GM23338 (cell line): ENCODE data around the gene NFKB2. TPM values are rescaled to one million over a fixed set of nuclear protein-coding genes. Genes with fewer than 3 reads are reported as not detected.
A peak's percentile ranks its signal among the peaks of the same experiment; 100 is the strongest.

Experiments
- ATAC-seq: fragments of 200-7000 bp; cut with Tn5 transposase; 3 replicates; pipeline ENCODE4 v1.9.1; 2020
- DNase-seq: peaks from one replicate; pipeline ENCODE4 v3.0.0-alpha.2; 2015; ENCODE audit warnings: low spot score
- H2AFZ ChIP-seq: fragments of 200-600 bp; sonication (generic); 2 replicates; pipeline ENCODE4 v1.8.0; 2016; ENCODE audit warnings: antibody characterized with exemption, mild to moderate bottlenecking, moderate library complexity
- H3F3A ChIP-seq: fragments of 200-600 bp; sonication (generic); replicated peaks from 2 replicates; pipeline ENCODE4 v1.8.0; 2017; ENCODE audit warnings: antibody characterized with exemption, mixed run types, low read depth
- H3K27ac ChIP-seq: fragments of 200-600 bp; sonication (generic); 2 replicates; pipeline ENCODE4 v1.6.1; 2016; ENCODE audit warnings: low read depth
- H3K27me3 ChIP-seq: fragments of 200-600 bp; sonication (generic); 2 replicates; pipeline ENCODE4 v1.8.0; 2016; ENCODE audit warnings: mild to moderate bottlenecking, mixed run types, moderate library complexity; ENCODE audit not compliant: insufficient read depth
- H3K36me3 ChIP-seq: fragments of 200-600 bp; sonication (generic); 2 replicates; pipeline ENCODE4 v1.8.0; 2016; ENCODE audit warnings: mild to moderate bottlenecking; ENCODE audit not compliant: insufficient read depth
- H3K4me1 ChIP-seq: fragments of 200-600 bp; sonication (generic); 2 replicates; pipeline ENCODE4 v1.8.0; 2016; ENCODE audit warnings: mild to moderate bottlenecking, moderate library complexity; ENCODE audit not compliant: insufficient read depth
- H3K4me2 ChIP-seq: fragments of 200-600 bp; sonication (generic); 2 replicates; pipeline ENCODE4 v1.7.1; 2017; ENCODE audit warnings: mixed run types
- H3K4me3 ChIP-seq: fragments of 200-600 bp; sonication (generic); 2 replicates; pipeline ENCODE4 v1.6.1; 2016; ENCODE audit warnings: mixed run types
- H3K79me2 ChIP-seq: fragments of 200-600 bp; sonication (generic); replicated peaks from 2 replicates; pipeline ENCODE4 v1.8.0; 2017; ENCODE audit warnings: mild to moderate bottlenecking; ENCODE audit not compliant: insufficient read depth
- H3K9me2 ChIP-seq: fragments of 200-600 bp; sonication (generic); 2 replicates; pipeline ENCODE4 v1.8.0; 2017; ENCODE audit not compliant: insufficient read depth
- H4K20me1 ChIP-seq: fragments of 200-600 bp; sonication (generic); replicated peaks from 2 replicates; pipeline ENCODE4 v1.8.0; 2017; ENCODE audit warnings: mild to moderate bottlenecking; ENCODE audit not compliant: insufficient read depth
- H3K27ac Mint-ChIP-seq: 2 replicates; pipeline ENCODE4 v1.8.0; 2020; ENCODE audit warnings: inconsistent platforms, mild to moderate bottlenecking, moderate library complexity, mixed read lengths
- H3K27me3 Mint-ChIP-seq: 3 replicates; pipeline ENCODE4 v1.8.0; 2022; ENCODE audit warnings: low read depth, mild to moderate bottlenecking, moderate library complexity, mixed read lengths, inconsistent platforms; ENCODE audit not compliant: insufficient read depth, poor library complexity
- H3K36me3 Mint-ChIP-seq: 3 replicates; pipeline ENCODE4 v1.8.0; 2021; ENCODE audit warnings: low read depth, mild to moderate bottlenecking, inconsistent platforms, moderate library complexity, mixed read lengths
- H3K4me1 Mint-ChIP-seq: 3 replicates; pipeline ENCODE4 v1.8.0; 2020; ENCODE audit warnings: mild to moderate bottlenecking, inconsistent platforms, mixed read lengths
- H3K4me3 Mint-ChIP-seq: 3 replicates; pipeline ENCODE4 v1.8.0; 2021; ENCODE audit warnings: moderate library complexity, mild to moderate bottlenecking, inconsistent platforms, mixed read lengths
- H3K9me3 Mint-ChIP-seq: 3 replicates; pipeline ENCODE4 v1.8.0; 2020; ENCODE audit warnings: moderate library complexity, mild to moderate bottlenecking, inconsistent platforms, mixed read lengths
- CREB1 ChIP-seq: fragments of 250-450 bp; sonication (Bioruptor Pico); IDR thresholded peaks from 2 replicates; pipeline ENCODE4 v1.5.0; 2020; ENCODE audit warnings: low read depth, mild to moderate bottlenecking, moderate library complexity
- EZH2 ChIP-seq: fragments of 200-600 bp; sonication (generic); IDR thresholded peaks from one replicate; pipeline ENCODE4 v1.8.0; 2017; ENCODE audit warnings: antibody characterized with exemption, mild to moderate bottlenecking, low read depth; ENCODE audit not compliant: unreplicated experiment
- JUNB ChIP-seq: IDR thresholded peaks from one replicate; pipeline ENCODE4 v1.6.1; 2016; ENCODE audit warnings: antibody characterized with exemption; ENCODE audit not compliant: unreplicated experiment
- NANOG ChIP-seq: IDR thresholded peaks from 2 replicates; pipeline ENCODE4 v1.6.1; 2016; ENCODE audit warnings: antibody characterized with exemption, borderline replicate concordance
- POLR2AphosphoS5 ChIP-seq: IDR thresholded peaks from 2 replicates; pipeline ENCODE4 v1.6.1; 2016; ENCODE audit warnings: antibody characterized with exemption, low read depth
- STAT1 ChIP-seq: IDR thresholded peaks from one replicate; pipeline ENCODE4 v1.6.1; 2016; ENCODE audit warnings: antibody characterized with exemption; ENCODE audit not compliant: unreplicated experiment
- ZNF114 ChIP-seq: fragments of 250-450 bp; sonication (Bioruptor Pico); IDR thresholded peaks from 2 replicates; pipeline ENCODE4 v1.5.0; 2020; ENCODE audit warnings: mild to moderate bottlenecking, moderate library complexity
- polyA plus RNA-seq: library from polyadenylated mRNA; unstranded; fragments of >200 nt; fragmentation: Nextera tagmentation; extraction: Ambion mirVana; gene quantifications from 2 replicates; pipeline ENCODE4 v1.2.1, GENCODE V29; 2016
- total RNA-seq: library from RNA; depleted of rRNA; stranded (reverse); fragments of >200 nt; shearing (Covaris generic); gene quantifications from 2 replicates; pipeline ENCODE4 v1.2.3, GENCODE V29; 2014
- TF ChIP-seq, protein P1 (sequence below): IDR thresholded peaks from one replicate; pipeline ENCODE4 v1.6.1; 2018; ENCODE audit warnings: antibody characterized with exemption; ENCODE audit not compliant: unreplicated experiment
- TF ChIP-seq, protein P2 (sequence below): IDR thresholded peaks from 2 replicates; pipeline ENCODE4 v1.6.1; 2016; ENCODE audit warnings: antibody characterized with exemption
- TF ChIP-seq, protein P3 (sequence below), 2 experiments: fragments of 200-600 bp in 1 of 2; sonication (generic) in 1 of 2; conservative IDR thresholded peaks; 2 replicates each; pipeline versions ENCODE4 v1.5.1 to v1.6.1; 2016 to 2017; ENCODE audit warnings: antibody characterized with exemption in 2 of 2, low read depth in 2 of 2, mild to moderate bottlenecking in 2 of 2, moderate library complexity in 1 of 2

Gene NFKB2
- total and polyA plus RNA-seq, 2 experiments from 2014 or later, result 6.8 to 29.4 TPM

DNA sequence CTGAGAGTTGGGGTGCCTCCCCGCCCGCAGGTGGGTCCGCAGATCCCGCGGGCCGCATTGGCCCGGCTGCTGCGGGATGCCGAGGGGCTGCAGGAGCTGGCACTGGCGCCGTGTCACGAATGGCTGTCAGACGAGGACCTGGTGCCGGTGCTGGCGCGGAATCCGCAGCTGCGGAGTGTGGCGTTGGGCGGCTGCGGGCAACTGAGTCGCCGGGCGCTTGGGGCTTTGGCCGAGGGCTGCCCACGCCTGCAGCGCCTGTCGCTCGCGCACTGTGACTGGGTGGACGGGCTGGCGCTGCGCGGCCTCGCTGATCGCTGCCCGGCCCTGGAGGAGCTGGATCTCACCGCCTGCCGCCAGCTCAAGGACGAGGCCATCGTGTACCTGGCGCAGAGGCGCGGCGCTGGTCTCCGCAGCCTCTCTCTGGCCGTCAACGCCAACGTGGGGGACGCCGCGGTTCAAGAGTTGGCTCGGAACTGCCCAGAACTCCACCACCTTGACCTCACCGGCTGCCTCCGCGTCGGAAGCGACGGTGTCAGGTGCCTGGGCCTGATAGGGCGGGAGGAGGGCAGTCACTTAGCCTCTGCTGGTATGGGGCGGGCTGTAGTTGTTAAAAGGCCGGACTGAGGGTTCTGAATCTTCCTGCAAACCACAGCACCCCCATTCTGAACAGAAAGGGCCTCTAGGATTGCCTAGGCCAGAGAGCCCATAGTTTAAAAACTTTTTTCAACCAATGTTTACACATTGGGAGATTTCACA is 26.4 kb downstream of the NFKB2 start:
- Histone ChIP-seq H3K27ac (peak overlapping the region; percentile 19), H3K4me3 (peak overlapping the region; percentile 82), H3K36me3 (no peaks in the 10 kb centered on the region; the same call in 1 of the 2 replicates), H3K27me3 (0 out of 2 replicates have a peak, but pooled peaks cover 6% of the 10 kb centered on the region), H3K79me2 (no peaks in the 10 kb centered on the region), H3F3A (peaks cover 27% of the 10 kb centered on the region), H2AFZ (peak overlapping the region; percentile 95), H3K4me1 (peaks cover 15% of the 10 kb centered on the region), H4K20me1 (no peaks in the 10 kb centered on the region; the same call in none of the 2 replicates), H3K4me2 (peak overlapping the region; percentile 100), H3K9me2 (no peaks in the 10 kb centered on the region)
- Mint-ChIP-seq H3K27me3 (peaks cover 39% of the 10 kb centered on the region), H3K27ac (no peak overlapping the region), H3K36me3 (peaks cover 16% of the 10 kb centered on the region), H3K4me3 (peak overlapping the region; percentile 97), H3K9me3 (no peaks in the 10 kb centered on the region; the same call in 2 of the 3 replicates), H3K4me1 (peaks cover 16% of the 10 kb centered on the region)
- TF ChIP-seq CREB1, result 0 out of 2 replicates have a peak, but pooled peaks have one; percentile 10
- no peak for TF ChIP-seq STAT1
- peak; percentile 62 for DNase-seq
- ATAC-seq, result peak; percentile 10

DNA sequence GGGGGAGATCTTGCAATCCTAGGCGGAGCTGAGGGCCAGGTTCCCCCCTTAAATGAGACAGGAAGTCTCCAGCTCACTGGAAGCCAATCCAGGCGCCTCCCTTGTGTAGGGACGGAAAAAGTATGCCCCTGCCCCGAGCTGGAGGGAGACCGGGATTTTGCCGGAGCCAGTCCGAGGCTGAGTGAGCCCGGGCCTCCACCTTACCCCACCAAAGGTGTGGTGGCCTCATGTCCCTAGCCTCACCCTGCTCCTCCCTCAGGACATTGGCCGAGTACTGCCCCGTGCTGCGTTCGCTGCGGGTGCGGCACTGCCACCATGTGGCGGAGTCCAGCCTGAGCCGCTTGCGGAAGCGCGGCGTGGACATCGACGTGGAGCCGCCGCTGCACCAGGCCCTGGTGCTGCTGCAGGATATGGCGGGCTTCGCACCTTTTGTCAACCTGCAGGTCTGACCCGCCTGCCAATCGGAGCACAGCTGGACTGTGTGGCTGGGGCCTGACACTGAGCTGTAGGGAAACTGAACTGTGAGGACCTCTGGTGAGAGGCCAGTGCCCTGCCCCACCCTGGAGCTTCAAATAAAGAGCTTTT is 27.1 kb downstream of the NFKB2 start:
- peaks cover 27% of the 10 kb centered on the region for H3F3A ChIP-seq
- H3K36me3 Mint-ChIP-seq, result peaks cover 16% of the 10 kb centered on the region
- no peaks in the 10 kb centered on the region; the same call in 1 of the 2 replicates for H3K36me3 ChIP-seq
- H3K9me3 Mint-ChIP-seq, result no peaks in the 10 kb centered on the region; the same call in 2 of the 3 replicates
- H3K9me2 ChIP-seq, result no peaks in the 10 kb centered on the region
- ATAC-seq (peak; percentile 23), DNase-seq (peak; percentile 87)
- H3K4me1 Mint-ChIP-seq, result peaks cover 16% of the 10 kb centered on the region
- peaks cover 36% of the 10 kb centered on the region for H3K27me3 Mint-ChIP-seq
- no peaks in the 10 kb centered on the region for H3K79me2 ChIP-seq
- peak overlapping the region; percentile 100 for H3K4me2 ChIP-seq
- peaks cover 15% of the 10 kb centered on the region for H3K4me1 ChIP-seq
- H3K27me3 ChIP-seq, result 0 out of 2 replicates have a peak, but pooled peaks cover 6% of the 10 kb centered on the region
- TF ChIP-seq STAT1 (no peak), POLR2AphosphoS5 (peak; percentile 65), JUNB (no peak), CREB1 (peak; percentile 71), ZNF114 (CRISPR knock-in tag) (no peak), NANOG (no peak), EZH2 (no peak)
- TF ChIP-seq, protein P1, sequence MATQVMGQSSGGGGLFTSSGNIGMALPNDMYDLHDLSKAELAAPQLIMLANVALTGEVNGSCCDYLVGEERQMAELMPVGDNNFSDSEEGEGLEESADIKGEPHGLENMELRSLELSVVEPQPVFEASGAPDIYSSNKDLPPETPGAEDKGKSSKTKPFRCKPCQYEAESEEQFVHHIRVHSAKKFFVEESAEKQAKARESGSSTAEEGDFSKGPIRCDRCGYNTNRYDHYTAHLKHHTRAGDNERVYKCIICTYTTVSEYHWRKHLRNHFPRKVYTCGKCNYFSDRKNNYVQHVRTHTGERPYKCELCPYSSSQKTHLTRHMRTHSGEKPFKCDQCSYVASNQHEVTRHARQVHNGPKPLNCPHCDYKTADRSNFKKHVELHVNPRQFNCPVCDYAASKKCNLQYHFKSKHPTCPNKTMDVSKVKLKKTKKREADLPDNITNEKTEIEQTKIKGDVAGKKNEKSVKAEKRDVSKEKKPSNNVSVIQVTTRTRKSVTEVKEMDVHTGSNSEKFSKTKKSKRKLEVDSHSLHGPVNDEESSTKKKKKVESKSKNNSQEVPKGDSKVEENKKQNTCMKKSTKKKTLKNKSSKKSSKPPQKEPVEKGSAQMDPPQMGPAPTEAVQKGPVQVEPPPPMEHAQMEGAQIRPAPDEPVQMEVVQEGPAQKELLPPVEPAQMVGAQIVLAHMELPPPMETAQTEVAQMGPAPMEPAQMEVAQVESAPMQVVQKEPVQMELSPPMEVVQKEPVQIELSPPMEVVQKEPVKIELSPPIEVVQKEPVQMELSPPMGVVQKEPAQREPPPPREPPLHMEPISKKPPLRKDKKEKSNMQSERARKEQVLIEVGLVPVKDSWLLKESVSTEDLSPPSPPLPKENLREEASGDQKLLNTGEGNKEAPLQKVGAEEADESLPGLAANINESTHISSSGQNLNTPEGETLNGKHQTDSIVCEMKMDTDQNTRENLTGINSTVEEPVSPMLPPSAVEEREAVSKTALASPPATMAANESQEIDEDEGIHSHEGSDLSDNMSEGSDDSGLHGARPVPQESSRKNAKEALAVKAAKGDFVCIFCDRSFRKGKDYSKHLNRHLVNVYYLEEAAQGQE, result no peak
- TF ChIP-seq, protein P2, sequence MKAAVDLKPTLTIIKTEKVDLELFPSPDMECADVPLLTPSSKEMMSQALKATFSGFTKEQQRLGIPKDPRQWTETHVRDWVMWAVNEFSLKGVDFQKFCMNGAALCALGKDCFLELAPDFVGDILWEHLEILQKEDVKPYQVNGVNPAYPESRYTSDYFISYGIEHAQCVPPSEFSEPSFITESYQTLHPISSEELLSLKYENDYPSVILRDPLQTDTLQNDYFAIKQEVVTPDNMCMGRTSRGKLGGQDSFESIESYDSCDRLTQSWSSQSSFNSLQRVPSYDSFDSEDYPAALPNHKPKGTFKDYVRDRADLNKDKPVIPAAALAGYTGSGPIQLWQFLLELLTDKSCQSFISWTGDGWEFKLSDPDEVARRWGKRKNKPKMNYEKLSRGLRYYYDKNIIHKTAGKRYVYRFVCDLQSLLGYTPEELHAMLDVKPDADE, result no peak
- TF ChIP-seq, protein P3, sequence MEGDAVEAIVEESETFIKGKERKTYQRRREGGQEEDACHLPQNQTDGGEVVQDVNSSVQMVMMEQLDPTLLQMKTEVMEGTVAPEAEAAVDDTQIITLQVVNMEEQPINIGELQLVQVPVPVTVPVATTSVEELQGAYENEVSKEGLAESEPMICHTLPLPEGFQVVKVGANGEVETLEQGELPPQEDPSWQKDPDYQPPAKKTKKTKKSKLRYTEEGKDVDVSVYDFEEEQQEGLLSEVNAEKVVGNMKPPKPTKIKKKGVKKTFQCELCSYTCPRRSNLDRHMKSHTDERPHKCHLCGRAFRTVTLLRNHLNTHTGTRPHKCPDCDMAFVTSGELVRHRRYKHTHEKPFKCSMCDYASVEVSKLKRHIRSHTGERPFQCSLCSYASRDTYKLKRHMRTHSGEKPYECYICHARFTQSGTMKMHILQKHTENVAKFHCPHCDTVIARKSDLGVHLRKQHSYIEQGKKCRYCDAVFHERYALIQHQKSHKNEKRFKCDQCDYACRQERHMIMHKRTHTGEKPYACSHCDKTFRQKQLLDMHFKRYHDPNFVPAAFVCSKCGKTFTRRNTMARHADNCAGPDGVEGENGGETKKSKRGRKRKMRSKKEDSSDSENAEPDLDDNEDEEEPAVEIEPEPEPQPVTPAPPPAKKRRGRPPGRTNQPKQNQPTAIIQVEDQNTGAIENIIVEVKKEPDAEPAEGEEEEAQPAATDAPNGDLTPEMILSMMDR (conservative IDR thresholded peaks at IDR 0.05; ENCODE audit: low read depth in 2 of 2), result peak; percentile 65 to 97
- peak overlapping the region; percentile 19; the same call in 1 of the 2 replicates for H3K27ac ChIP-seq
- H3K4me3 ChIP-seq, result peak overlapping the region; percentile 82
- no peak overlapping the region for H3K27ac Mint-ChIP-seq
- peak overlapping the region; percentile 97 for H3K4me3 Mint-ChIP-seq
- H4K20me1 ChIP-seq, result no peaks in the 10 kb centered on the region; the same call in none of the 2 replicates
- H2AFZ ChIP-seq, result no peak overlapping the region
